DMS153 (cell line): ENCODE measurements around the gene ERVH48-1.
A peak's percentile ranks its signal among the peaks of the same experiment; 100 is the strongest.
"Not testable (repeated sequence)": the region's sequence is repeated elsewhere in the genome, so short reads cannot be mapped to it uniquely, and the experiment has no call there.

Experiments
- DNase-seq: peaks from one replicate; lab custom pipeline; 2025; lab: John Stamatoyannopoulos, UW

ERVH48-1 gene

DNA sequence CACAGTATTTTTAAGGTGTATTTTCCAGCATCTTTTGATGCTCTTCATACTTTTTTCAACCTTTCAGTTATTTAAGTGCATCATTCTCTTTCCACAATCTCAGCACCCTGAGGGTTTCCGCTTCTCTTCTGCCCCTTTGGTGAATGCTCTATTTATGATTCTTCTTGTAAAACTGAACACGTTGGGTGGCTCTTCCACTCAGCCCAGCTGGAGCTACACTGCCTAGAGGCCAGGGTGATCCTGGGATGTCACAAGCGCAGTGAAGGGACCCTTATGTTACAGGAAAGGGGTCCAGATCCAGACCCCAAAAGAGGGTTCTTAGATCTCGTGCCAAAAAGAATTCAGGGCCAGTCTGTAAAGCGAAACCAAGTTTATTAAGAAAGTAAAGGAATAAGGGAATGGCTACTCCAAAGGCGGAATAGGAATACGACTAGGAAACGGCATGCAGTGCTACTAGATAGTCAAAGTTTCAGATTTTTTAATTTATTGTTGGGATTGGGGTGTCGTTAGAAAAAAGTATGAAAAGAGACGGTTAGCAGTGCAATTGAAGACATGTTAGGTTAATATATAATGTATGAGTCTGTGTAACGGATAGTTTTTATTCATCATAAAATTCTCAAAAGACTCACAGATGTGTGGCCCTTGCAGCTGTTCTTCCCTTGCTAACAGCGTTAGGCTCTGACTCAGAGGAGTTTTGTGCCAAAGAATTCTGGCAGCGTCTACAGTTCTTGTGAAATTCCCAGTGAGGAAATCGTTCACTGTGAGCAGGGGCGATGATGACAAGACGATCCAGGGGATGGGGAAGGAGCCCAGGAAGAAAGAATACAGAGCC lies 14.4 kb upstream of the ERVH48-1 start:
- no peak for DNase-seq

DNA sequence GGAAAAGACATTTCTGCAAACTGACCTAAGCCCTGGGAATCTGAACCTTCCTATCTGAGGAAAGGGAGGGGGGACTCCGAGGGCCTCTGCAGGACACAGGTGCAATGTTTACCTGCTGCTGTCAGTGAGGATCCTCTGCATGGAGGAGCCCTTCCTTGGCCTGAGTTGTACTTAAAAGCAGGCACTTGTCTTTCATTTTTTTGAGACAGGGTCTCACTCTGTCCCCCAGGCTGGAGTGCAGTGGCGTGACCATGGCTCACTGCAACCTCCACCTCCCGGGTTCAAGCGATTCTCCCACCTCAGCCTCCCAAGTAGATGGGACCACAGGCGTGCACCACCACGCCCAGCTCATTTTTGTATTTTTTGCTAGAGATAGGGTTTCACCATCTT lies 13.2 kb upstream of the ERVH48-1 start:
- DNase-seq, result not testable (repeated sequence)

DNA sequence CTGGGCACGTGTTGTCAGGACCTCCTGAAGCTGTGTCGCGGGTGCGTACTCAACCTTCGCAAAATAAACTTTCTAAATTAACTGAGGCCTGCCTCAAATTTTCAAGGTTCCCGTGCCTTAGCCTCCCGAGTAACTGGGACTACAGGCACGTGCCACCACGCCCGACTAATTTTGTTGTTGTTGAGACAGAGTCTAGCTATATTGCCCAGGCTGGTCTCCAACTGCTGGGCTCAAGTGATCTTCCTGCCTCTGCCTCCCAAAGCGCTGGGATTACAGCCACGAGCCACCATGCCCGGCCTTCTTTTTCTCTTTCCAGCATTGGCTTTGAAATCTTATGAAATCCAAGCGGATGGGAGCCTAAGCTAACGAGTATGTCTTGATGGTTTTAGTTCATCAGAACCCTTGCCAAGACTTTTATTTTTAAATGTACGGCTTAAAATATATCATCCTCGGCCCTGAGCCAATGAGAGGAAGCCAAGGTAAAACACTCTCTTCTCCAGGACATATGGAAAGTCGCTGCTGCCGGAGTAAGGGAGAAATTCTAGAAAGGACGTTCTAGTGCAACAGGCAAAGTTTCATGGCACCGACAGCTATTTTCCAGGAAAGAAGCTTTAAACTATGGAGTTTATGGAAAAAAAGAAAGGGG lies 12.7 kb upstream of the ERVH48-1 start:
- DNase-seq, result no peak

DNA sequence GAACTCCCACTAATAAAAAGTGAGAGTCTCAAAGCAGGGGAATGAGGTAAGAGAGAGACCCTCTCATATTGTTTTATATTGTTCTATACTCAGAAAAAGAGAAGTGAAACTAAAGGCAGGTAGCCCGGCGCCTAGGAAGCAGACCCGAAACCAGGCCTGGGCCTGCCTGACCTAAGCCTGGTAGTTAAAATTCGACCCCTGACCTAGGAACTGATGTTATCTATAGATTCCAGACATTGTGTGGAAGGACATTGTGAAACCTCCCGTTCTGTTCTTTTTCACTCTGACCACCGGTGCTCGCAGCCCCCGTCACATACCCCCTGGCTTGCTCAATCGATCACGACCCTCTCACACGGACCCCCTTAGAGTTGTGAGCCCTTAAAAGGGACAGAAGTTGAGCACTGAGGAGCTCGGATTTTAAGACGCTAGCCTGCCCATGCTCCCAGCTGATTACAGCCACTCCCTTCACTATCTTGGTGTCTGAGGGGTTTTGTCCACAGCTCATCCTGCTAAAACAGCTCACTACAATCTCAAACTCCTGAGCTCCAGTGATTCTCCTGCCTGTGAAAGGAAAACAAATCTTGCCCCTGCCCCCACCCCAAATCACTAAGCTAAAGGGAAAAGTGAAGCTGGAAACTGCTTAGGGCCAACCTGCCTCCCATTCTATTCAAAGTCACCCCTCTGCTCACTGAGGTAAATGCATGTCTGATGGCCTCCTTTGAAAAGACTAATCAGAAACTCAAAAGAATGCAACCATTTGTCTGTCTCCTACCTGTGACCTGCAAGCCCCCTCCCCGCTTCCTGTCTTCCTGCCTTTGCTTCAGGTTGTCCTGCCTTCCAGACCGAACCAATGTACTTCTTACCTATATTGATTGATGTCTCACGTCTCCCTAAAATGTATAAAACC lies 11.9 kb upstream of the ERVH48-1 start:
- not testable (repeated sequence) for DNase-seq

DNA sequence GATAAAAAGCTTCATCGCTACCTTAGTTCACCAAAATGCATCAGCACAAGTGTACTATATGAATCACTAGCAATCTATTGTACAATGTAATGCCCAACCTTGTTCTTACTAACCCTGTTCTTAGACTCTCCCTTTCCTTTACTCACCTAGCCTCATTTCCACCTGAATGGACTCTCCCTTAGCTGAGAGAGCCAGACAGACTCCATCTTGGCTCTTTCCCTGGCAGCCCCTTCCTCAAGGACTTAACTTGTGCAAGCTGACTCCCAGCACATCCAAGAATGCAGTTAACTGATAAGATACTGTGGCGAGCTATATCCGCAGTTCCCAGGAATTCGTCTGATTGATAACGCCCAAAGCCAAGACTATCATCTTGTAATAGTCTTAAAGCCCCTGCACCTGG lies 10.9 kb upstream of the ERVH48-1 start:
- DNase-seq, result not testable (repeated sequence)

DNA sequence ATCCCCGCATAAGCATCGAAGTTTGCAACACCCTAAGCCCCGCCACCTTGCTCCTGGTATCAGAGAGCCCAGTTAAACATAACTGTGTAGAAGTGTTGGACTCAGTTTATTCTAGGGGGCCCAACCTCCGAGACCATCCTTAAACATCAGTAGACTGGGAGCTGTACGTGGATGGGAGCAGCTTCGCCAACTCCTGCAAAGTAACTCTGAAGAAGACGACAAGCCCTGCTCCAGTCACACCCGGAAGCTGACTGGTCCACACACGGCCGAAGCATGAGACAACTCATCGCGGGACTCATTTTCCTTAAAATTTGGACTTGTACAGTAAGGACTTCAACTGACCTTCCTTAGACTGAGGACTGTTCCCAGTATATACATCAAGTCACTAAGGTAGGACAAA lies 8.5 kb upstream of the ERVH48-1 start:
- DNase-seq, result not testable (repeated sequence)

DNA sequence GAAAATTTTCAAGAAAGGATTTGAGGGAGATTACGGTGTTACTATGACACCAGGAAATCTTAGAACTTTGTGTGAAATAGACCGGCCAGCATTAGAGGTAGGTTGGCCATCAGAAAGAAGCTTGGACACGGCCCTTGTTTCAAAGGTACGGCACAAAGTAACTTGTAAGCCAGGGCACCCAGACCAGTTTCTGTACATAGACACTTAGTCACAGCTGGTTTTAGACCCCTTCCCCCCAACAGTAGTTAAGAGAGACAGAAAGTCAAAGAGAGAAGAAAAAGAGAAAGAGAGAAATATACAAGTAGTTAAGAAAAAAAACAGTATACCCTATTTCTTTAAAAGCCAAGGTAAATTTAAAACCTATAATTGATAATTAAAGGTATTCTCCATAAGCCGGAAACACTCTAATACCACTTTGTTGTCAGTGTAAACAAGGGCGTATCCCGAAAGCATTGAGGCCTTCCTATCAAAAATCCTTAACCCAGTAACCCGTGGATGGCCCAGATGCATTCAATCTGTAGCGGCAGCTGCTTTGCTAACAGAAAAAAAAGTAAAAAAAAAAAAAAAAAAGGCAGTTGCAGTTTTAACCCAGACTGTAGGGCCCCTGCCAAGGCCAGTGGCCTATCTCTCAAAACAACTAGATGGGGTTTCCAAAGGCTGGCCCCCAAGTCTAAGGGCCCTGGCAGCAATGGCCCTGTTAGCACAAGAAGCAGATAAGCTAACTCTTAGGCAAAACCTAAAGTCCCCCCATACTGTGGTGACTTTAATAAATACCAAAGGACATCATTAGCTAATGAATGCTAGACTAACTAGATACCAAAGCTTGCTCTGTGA lies 7.9 kb upstream of the ERVH48-1 start:
- DNase-seq, result peak; percentile 53

DNA sequence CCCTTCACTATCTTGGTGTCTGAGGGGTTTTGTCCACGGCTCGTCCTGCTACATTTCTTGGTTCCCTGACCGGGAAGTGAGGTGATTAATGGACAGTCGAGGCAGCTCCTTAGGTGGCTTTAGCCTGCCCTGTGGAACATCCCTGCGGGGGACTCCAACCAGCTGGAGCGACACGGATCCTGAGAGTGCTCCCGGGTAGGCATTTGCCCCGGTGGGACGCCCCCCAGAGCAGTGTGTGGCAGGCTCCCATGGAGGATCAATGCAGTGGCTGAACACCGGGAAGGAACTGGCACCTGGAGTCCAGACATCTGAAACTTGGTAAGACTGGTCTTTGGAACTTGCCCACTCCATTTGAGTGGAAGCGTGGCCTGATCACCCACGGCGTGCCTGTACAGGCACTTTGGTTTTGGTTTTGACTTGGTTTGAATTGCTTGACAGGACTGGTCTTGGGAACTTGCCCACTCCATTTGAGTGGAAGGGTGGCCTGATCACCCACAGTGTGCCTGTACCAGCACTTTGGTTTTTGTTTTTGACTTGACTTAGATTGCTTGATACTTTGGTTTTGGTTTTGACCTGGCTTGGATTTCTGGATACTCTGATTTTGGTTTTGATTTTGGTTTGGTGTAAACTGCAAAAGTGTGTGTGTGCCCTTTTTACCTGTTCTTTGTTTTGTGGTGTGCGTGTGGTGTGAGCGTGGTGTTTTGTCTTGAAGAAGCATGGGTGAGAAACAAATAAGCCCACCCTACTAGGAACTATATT lies 7.1 kb upstream of the ERVH48-1 start:
- DNase-seq, result not testable (repeated sequence)

DNA sequence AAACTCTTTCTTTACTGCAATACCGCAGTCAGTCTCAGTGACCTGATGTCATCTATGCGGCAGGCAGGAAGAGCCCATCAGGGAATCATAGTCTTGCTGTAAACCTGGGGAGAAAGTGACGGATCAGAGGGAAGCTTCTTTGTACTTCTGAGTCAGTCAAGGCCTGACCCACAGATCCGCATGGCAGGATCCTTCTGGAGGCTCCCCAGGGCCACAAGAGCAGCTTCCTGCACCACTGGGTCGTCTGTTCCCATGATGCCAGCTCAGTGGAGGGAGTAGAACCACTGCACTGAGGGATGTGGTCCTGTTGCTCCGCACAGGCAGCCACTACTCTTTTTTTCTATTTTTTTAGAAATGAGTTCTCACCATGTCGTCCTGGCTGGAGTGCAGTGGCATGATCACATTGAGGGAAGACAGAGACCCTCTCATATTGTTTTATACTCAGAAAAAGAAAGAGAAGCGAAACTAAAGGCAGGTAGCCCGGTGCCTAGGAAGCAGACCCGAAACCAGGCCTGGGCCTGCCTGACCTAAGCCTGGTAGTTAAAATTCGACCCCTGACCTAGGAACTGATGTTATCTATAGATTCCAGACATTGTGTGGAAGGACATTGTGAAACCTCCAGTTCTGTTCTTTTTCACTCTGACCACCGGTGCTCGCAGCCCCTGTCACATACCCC lies 6.3 kb upstream of the ERVH48-1 start:
- no peak for DNase-seq

DNA sequence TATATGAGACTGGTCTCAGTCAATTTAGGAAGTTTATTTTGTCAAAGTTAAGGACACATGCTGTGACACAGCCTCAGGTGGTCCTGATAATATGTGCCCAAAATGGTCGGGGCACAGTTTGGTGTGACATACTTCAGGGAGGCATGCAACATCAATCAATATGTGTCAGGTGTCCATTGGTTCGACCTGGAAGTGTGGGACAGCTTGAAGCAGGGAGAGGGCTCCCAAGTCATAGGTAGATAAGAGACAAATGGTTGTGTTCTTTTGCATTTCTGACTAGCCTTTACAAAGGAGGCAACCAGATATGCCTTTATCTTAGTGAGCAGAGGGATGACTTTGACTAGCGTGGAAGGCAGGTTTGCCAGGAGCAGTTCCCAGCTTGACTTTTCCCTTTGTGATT lies 4.5 kb upstream of the ERVH48-1 start:
- no peak for DNase-seq

DNA sequence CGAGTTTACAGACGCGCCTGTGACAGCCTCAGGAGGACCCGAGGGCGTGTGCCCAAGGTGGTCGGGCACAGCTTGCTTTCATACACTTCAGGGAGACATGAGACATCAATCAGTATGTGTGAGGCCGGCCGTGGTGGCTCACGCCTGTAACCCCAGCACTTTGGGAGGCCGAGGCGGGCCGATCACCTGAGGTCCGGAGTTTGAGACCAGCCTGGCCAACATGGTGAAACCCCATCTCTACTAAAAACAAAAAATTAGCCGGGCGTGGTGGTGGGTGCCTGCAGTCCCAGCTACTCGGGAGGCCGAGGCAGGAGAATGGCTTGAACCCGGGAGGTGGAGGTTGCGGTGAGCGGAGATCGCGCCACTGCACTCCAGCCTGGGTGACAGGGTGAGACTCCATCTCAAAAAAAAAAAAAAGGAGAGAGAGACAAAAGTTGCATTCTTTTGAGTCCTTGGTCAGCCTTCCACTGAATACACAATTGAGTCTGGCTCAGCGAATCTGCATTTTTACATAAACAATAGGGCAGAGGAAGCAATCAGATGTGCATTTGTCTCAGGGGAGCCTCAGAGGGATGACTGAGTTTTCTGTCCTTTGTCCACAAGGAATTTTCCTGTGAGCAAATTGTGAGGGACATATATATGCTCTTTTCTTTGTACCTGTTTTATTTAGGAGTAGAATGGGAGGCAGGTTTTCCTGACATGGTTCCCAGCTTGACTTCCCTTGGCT lies 2.2 kb upstream of the ERVH48-1 start:
- not testable (repeated sequence) for DNase-seq

DNA sequence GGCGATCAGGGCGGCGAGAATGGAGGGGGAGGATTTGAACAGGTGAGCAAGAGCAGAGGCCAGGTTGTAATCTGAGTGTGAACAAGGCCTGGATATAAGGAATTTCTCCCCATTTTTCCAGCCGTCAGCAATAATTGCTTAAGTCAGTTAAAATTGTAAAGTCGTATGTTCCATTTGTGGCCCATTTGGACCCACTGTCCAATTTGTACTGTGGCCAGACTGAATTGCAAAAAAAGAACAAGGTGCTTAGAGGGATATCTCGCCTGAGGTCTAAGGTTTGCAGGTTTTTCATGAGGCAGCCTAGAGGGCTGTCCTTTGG lies 1.0 kb downstream of the ERVH48-1 start:
- DNase-seq, result no peak

DNA sequence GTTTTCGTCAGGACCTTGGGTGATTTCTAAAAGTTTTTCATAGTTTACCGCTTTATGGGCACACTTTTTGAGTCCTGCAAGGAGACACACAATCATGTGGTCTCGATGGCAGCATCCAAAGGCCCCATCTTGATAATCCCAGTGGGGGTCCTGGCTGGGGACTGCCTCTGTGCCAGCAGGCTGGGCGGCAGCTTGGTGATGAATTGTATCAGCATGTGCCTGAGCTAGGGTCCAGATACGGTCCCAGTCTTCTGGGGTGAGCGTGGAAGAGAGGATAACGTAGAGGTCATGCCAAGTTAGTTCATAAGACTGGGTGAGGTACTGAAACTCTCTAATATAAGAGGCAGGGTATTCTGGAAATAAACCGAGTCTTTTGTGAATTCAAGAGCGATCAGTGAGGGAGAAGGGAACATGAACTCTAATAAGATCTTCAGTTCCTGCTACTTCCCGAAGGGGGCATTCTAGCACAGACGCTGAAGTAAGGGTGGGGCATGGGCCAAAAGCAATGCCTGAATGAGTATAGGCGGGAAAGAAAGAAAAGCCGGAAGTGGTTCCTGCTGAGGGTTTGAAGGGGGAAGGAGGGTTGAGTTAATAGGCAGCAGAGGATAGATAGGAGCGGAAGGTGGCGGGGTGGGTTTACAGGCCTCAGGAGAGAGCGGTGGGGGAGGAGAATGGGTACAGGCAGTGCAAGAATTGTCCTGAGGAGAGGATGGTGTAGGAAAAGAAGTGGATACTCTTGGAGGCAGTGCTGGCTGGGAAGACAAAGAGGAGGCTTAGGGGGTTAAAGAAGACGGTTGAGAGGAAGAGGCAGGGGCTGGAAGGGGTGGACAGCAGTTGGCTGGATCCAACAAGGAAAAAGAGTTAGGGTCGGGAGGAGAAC lies 1.6 kb downstream of the ERVH48-1 start:
- DNase-seq, result peak; percentile 96

DNA sequence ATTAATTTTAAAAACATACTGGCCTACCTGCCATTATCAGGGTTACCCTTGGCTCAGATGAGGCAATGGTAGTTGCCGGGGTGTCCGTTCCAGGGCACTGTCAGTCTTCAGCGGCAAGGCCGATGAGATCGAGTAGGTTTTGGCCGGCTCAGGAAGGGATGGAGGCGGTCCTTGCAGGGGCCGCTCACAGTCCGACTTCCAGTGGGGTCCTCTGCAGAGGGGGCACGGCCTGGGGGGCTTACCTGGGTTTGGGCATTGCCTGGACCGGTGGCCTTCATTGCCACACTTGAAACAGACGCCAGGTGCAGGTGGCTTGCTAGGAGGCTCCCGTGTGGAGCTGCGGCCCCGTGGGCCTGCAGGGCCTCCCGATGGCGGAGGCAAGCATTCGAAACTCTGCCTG lies 2.5 kb downstream of the ERVH48-1 start:
- no peak for DNase-seq

DNA sequence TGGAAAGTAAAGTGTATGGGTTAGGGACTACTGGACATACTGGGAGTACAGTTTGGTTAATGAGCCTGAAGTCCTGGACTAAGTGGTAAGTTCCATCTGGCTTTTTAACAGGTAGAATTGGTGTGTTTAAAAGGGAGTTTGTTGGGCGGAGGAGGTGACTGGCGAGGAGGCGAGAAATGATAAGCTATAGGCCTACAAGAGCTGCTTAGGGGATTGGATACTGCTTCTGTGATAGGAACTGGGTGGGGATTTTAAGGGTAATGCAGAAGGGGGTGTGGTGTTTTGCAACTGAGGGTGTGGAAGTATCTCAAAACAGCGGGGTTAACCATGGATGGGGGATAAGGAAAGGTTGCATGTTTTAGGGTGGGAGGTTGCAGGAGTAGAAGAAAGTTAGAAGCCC lies 3.5 kb downstream of the ERVH48-1 start:
- no peak for DNase-seq

DNA sequence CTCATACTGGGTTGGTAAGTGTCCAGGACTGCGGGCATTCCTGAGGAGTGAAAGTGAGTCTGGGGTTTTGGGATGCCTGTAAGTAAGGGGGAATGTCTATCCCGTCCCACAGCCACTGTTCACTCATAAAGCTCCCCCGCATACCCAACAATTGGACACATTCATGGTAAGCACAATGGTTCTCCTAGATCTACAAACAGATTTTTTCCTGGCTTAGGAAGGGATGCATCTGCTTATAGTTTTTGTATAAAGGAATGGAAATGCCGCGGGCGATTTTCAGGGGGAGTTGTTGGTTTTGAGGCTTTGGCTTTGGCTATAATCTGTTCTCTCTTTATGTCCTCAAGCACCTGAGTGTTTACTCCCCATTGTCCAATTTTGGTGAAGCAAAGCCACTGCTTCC lies 7.1 kb downstream of the ERVH48-1 start:
- DNase-seq, result no peak

DNA sequence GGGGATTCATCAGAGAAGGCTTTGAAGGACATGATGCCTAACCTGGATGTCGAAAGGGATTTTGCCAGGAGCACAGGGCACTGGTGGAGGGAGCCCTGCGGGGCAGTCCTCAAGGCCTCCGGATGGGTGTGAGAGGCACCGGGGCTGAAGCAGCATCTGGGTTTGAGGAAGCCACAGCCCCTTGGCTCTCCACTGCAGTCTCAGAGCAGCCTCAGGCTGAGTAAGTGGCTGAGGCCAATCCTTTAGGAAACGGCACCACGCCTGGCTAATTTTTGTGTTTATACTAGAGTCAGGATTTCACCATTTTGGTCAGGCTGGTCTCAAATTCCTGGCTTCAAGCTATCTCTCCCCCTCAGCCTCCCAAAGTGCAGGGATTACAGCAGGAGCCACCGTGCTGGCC lies 12.0 kb downstream of the ERVH48-1 start:
- DNase-seq, result no peak

DNA sequence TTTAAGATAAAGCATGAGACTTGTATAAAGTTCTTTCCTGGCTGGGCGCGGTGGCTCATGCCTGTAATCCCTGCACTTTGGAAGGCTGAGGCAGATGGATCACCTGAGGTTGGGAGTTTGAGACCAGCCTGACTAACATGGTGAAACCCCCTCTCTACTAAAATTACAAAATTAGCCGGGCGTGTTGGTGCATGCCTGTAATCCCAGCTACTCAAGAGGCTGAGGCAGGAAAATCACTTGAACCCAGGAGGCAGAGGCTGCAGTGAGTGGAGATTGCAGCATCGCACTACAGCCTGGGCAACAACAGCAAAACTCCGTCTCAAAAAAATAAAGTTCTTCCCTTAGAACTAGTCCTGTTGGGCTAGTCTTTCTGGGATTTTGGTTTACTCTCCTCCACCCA lies 13.5 kb downstream of the ERVH48-1 start:
- not testable (repeated sequence) for DNase-seq

DNA sequence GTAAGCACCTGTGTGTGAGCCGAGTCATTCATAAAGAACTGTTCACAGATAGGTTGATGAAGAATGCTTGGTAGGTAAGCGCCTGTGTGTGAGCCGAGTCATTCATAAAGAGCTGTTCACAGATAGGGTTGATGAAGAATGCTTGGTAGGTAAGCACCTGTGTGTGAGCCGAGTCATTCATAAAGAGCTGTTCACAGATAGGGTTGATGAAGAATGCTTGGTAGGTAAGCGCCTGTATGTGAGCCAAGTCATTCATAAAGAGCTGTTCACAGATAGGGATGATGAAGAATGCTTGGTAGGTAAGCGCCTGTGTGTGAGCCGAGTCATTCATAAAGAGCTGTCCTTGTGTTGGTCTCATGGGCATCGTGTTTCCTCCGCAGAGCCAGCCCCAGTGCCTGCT lies 16.9 kb downstream of the ERVH48-1 start:
- DNase-seq, result not testable (repeated sequence)
